Measurements from ENCODE around the gene SMIM7.

The SMIM7 gene

GRCh38 chr19:16598848-16599247 lies 61.1 kb downstream of the SMIM7 start:
- no peak for DNase-seq (ENCODE audit: low read depth in 1 of 2, low spot score in 1 of 2)

GRCh38 chr19:16596399-16596798 lies 63.5 kb downstream of the SMIM7 start:
- DNase-seq (ENCODE audit: low read depth in 1 of 2, low spot score in 1 of 2), result no peak
